GM18867 (cell line): ENCODE measurements around the gene GLIPR1L1.
"Not testable (repeated sequence)": the region's sequence is repeated elsewhere in the genome, so short reads cannot be mapped to it uniquely, and the experiment has no call there.

ENCODE experiments used
- ATAC-seq: cut with Tn5 transposase; IDR thresholded peaks from one replicate; pipeline ENCODE4 v1.9.1; 2021; ENCODE audit warnings: mild to moderate bottlenecking, moderate library complexity; ENCODE audit not compliant: unreplicated experiment

The GLIPR1L1 gene

GRCh38 chr12:75334384-75335030 is at the start of gene GLIPR1L1:
Gene GLIPR1L1, plus strand, starts transcription at chr12:75334670. Its CDS starts 59 bp downstream, at chr12:75334729.
- peak; percentile 61 for ATAC-seq

GRCh38 chr12:75288860-75289259 is 45.6 kb upstream of the GLIPR1L1 start:
- ATAC-seq: no peak

- ATAC-seq: no peak
These were observed 44.7 kb upstream of the GLIPR1L1 start for GRCh38 chr12:75289753-75290152.

- no peak for ATAC-seq
These were observed 43.5 kb upstream of the GLIPR1L1 start for GRCh38 chr12:75291014-75291413.

GRCh38 chr12:75294336-75294735 is 40.1 kb upstream of the GLIPR1L1 start:
- ATAC-seq: no peak

GRCh38 chr12:75294797-75295196 is 39.7 kb upstream of the GLIPR1L1 start:
- ATAC-seq: no peak

- ATAC-seq: no peak
These were observed 32.2 kb upstream of the GLIPR1L1 start for GRCh38 chr12:75302225-75302624.

- no peak for ATAC-seq
These were observed 31.7 kb upstream of the GLIPR1L1 start for GRCh38 chr12:75302781-75303180.

GRCh38 chr12:75305412-75306332 is 28.8 kb upstream of the GLIPR1L1 start:
- ATAC-seq: no peak

GRCh38 chr12:75308279-75308678 is 26.2 kb upstream of the GLIPR1L1 start:
- ATAC-seq: no peak

- ATAC-seq: no peak
These were observed 23.1 kb upstream of the GLIPR1L1 start for GRCh38 chr12:75311369-75311768.

GRCh38 chr12:75315518-75315917 is 19.0 kb upstream of the GLIPR1L1 start:
- no peak for ATAC-seq

GRCh38 chr12:75317784-75318183 is 16.7 kb upstream of the GLIPR1L1 start:
- no peak for ATAC-seq

GRCh38 chr12:75322464-75322863 is 12.0 kb upstream of the GLIPR1L1 start:
- no peak for ATAC-seq

- ATAC-seq: no peak
These were observed 10.8 kb upstream of the GLIPR1L1 start for GRCh38 chr12:75323663-75324062.

- no peak for ATAC-seq
These were observed 6.8 kb upstream of the GLIPR1L1 start for GRCh38 chr12:75327642-75328041.

GRCh38 chr12:75329918-75330826 is 4.3 kb upstream of the GLIPR1L1 start, which contains the start of gene CAPS2:
Gene CAPS2, minus strand, starts transcription at chr12:75330324. Its CDS starts 3,826 bp downstream, at chr12:75326498.
- peak; percentile 88 for ATAC-seq

GRCh38 chr12:75337905-75338304 is 3.4 kb downstream of the GLIPR1L1 start:
- ATAC-seq: peak; percentile 60

- ATAC-seq: no peak
These were observed 7.4 kb downstream of the GLIPR1L1 start for GRCh38 chr12:75341873-75342272.

GRCh38 chr12:75345531-75345930 is 11.1 kb downstream of the GLIPR1L1 start:
- ATAC-seq: no peak

- ATAC-seq: not testable (repeated sequence)
These were observed 11.7 kb downstream of the GLIPR1L1 start for GRCh38 chr12:75346215-75346614.
